H1 (cell line): ENCODE measurements around the gene LTB. TPM values are rescaled to one million over a fixed set of nuclear protein-coding genes. Genes with fewer than 3 reads are reported as not detected.

Experiments
- CTCF ChIA-PET: fragments of 300-600 bp; sonication (Branson Sonifier 250); formaldehyde crosslinking; loops from one replicate; lab custom pipeline; 2021; ENCODE audit not compliant: partially characterized antibody; lab: Charles Lee
- POLR2A ChIA-PET: fragments of 300-600 bp; sonication (Branson Sonifier 250); formaldehyde crosslinking; loops from one replicate; lab custom pipeline; 2021; ENCODE audit warnings: inconsistent platforms; ENCODE audit not compliant: partially characterized antibody; lab: Charles Lee
- DNase-seq, 2 experiments: peaks; one replicate each; pipeline versions ENCODE4 v3.0.0 to v3.0.0-alpha.2; 2010 to 2022; ENCODE audit warnings: low spot score in 2 of 2, low read depth in 1 of 2, mixed read lengths in 1 of 2
- FAIRE-seq: peaks from 2 replicates; lab custom pipeline; 2011; peaks lifted over from hg19 to GRCh38; lab: Jason Lieb, UNC
- H2AFZ ChIP-seq: 2 replicates; pipeline ENCODE4 v1.8.1; 2012; ENCODE audit warnings: low read length, inconsistent platforms
- H2AK5ac ChIP-seq: 2 replicates; pipeline ENCODE4 v1.6.1; 2013; ENCODE audit warnings: low read depth, low read length
- H2BK120ac ChIP-seq: replicated peaks from 2 replicates; pipeline ENCODE3; 2013; ENCODE audit warnings: low read depth, low read length, inconsistent platforms
- H2BK12ac ChIP-seq: 2 replicates; pipeline ENCODE4 v1.6.1; 2013; ENCODE audit warnings: low read depth, low read length
- H2BK15ac ChIP-seq: 2 replicates; pipeline ENCODE4 v1.6.1; 2013; ENCODE audit warnings: low read length
- H2BK20ac ChIP-seq: 2 replicates; pipeline ENCODE4 v1.6.1; 2013; ENCODE audit warnings: low read length
- H2BK5ac ChIP-seq: 2 replicates; pipeline ENCODE4 v1.6.1; 2013; ENCODE audit warnings: low read depth, low read length
- H3K14ac ChIP-seq: 2 replicates; pipeline ENCODE4 v1.6.1; 2013; ENCODE audit warnings: inconsistent platforms; ENCODE audit not compliant: insufficient read length
- H3K18ac ChIP-seq: 2 replicates; pipeline ENCODE4 v1.6.1; 2013; ENCODE audit warnings: low read length; ENCODE audit errors: extremely low read depth
- H3K23ac ChIP-seq: 2 replicates; pipeline ENCODE4 v1.6.1; 2013; ENCODE audit warnings: inconsistent platforms; ENCODE audit not compliant: insufficient read length
- H3K23me2 ChIP-seq: 2 replicates; pipeline ENCODE4 v1.6.1; 2013; ENCODE audit warnings: low read depth, low read length
- H3K27ac ChIP-seq: 2 replicates; pipeline ENCODE4 v1.6.1; 2011; ENCODE audit warnings: low read depth, low read length, inconsistent platforms
- H3K27me3 ChIP-seq, 4 experiments: replicated peaks in 1 of 4; 1 replicate in 1 of 4; 2 replicates in 3 of 4; pipeline versions ENCODE4 v1.6.1 to v1.8.1; 2011 to 2013; ENCODE audit warnings: low read length in 3 of 4, mild to moderate bottlenecking in 3 of 4, inconsistent platforms in 2 of 4, mixed read lengths in 2 of 4, moderate library complexity in 1 of 4; ENCODE audit not compliant: control insufficient read depth in 3 of 4, insufficient read depth in 3 of 4; ENCODE audit errors: extremely low read depth in 1 of 4
- H3K36me3 ChIP-seq, 4 experiments: 2 replicates each; pipeline versions ENCODE4 v1.6.1 to v1.8.1; 2011 to 2013; ENCODE audit warnings: mild to moderate bottlenecking in 4 of 4, low read length in 3 of 4, moderate library complexity in 2 of 4, control low read depth in 1 of 4, inconsistent platforms in 1 of 4; ENCODE audit not compliant: insufficient read depth in 4 of 4, control insufficient read depth in 2 of 4
- H3K4ac ChIP-seq: replicated peaks from 2 replicates; pipeline ENCODE3; 2013; ENCODE audit warnings: low read length, low read depth, mixed read lengths, inconsistent platforms; ENCODE audit not compliant: insufficient read length
- H3K4me1 ChIP-seq, 4 experiments: replicated peaks in 1 of 4; 1 replicate in 1 of 4; 2 replicates in 3 of 4; pipeline versions ENCODE4 v1.6.1 to v1.8.1; 2011 to 2013; ENCODE audit warnings: low read length in 3 of 4, inconsistent platforms in 2 of 4, mixed read lengths in 1 of 4; ENCODE audit not compliant: insufficient read depth in 4 of 4, control insufficient read depth in 3 of 4
- H3K4me2 ChIP-seq, 2 experiments: 2 replicates each; pipeline versions ENCODE4 v1.6.1 to v1.8.1; 2011 to 2013; ENCODE audit warnings: low read depth in 2 of 2, low read length in 2 of 2, control low read depth in 1 of 2, inconsistent platforms in 1 of 2, mild to moderate bottlenecking in 1 of 2; ENCODE audit not compliant: insufficient read depth in 1 of 2
- H3K4me3 ChIP-seq, 4 experiments: fragments of 200-600, 300-600 bp in 1 of 4; sonication (generic), shearing (Covaris generic), sonication (Bioruptor Twin) in 1 of 4; 2 replicates each; pipeline versions ENCODE4 v1.5.1 to v1.8.1; 2011 to 2016; ENCODE audit warnings: low read length in 4 of 4, low read depth in 3 of 4, control low read depth in 2 of 4, inconsistent platforms in 2 of 4, mild to moderate bottlenecking in 2 of 4, mixed read lengths in 1 of 4, moderate library complexity in 1 of 4; ENCODE audit not compliant: insufficient read depth in 2 of 4; ENCODE audit errors: extremely low read depth in 1 of 4
- H3K56ac ChIP-seq: replicated peaks from 2 replicates; pipeline ENCODE3; 2013; ENCODE audit warnings: low read depth, mild to moderate bottlenecking, mixed read lengths, low read length, inconsistent platforms; ENCODE audit not compliant: insufficient read length
- H3K79me1 ChIP-seq: 2 replicates; pipeline ENCODE4 v1.6.1; 2013; ENCODE audit warnings: low read depth, low read length, control low read depth
- H3K79me2 ChIP-seq, 2 experiments: 2 replicates each; pipeline versions ENCODE4 v1.6.1 to v1.8.1; 2012 to 2013; ENCODE audit warnings: low read length in 2 of 2, mild to moderate bottlenecking in 2 of 2, inconsistent platforms in 1 of 2; ENCODE audit not compliant: insufficient read depth in 2 of 2, control insufficient read depth in 1 of 2
- H3K9ac ChIP-seq, 4 experiments: replicated peaks in 1 of 4; 1 replicate in 1 of 4; 2 replicates in 3 of 4; pipeline versions ENCODE4 v1.6.1 to v1.8.1; 2011 to 2013; ENCODE audit warnings: low read depth in 3 of 4, low read length in 3 of 4, control low read depth in 2 of 4, mild to moderate bottlenecking in 2 of 4, moderate library complexity in 2 of 4, inconsistent platforms in 1 of 4; ENCODE audit errors: extremely low read depth in 1 of 4
- H3K9me3 ChIP-seq, 2 experiments: 2 replicates each; pipeline versions ENCODE4 v1.6.1 to v1.8.1; 2012 to 2013; ENCODE audit warnings: mild to moderate bottlenecking in 2 of 2, moderate library complexity in 2 of 2, control low read depth in 1 of 2, inconsistent platforms in 1 of 2, low read depth in 1 of 2, low read length in 1 of 2, mixed read lengths in 1 of 2; ENCODE audit not compliant: insufficient read depth in 2 of 2
- H4K20me1 ChIP-seq, 2 experiments: replicated peaks in 1 of 2; 2 replicates each; pipeline versions ENCODE3 to v1.8.1; 2011 to 2013; ENCODE audit warnings: inconsistent platforms in 2 of 2, low read length in 2 of 2, mild to moderate bottlenecking in 1 of 2; ENCODE audit not compliant: insufficient read depth in 2 of 2, control insufficient read depth in 1 of 2
- H4K5ac ChIP-seq: 2 replicates; pipeline ENCODE4 v1.6.1; 2013; ENCODE audit warnings: low read length, low read depth, mixed read lengths, inconsistent platforms; ENCODE audit not compliant: insufficient read length
- H4K8ac ChIP-seq: 2 replicates; pipeline ENCODE4 v1.8.0; 2013; ENCODE audit warnings: mild to moderate bottlenecking, moderate library complexity, low read length, inconsistent platforms; ENCODE audit not compliant: insufficient read depth; ENCODE audit errors: extremely low read depth
- H4K91ac ChIP-seq: replicated peaks from 2 replicates; pipeline ENCODE3; 2013; ENCODE audit warnings: low read length, mixed read lengths, inconsistent platforms; ENCODE audit not compliant: insufficient read length
- ASH2L ChIP-seq: fragments of 200-600, 300-600 bp; sonication (generic); IDR thresholded peaks from one replicate; pipeline ENCODE4 v1.7.1; 2017; ENCODE audit warnings: low read length
- CHD2 ChIP-seq: IDR thresholded peaks from 2 replicates; pipeline ENCODE4 v1.6.1; 2012; ENCODE audit warnings: low read length, improper control_type of control experiment
- CTBP2 ChIP-seq: IDR thresholded peaks from 2 replicates; pipeline ENCODE4 v1.7.0; 2011; ENCODE audit warnings: borderline replicate concordance, mild to moderate bottlenecking, moderate library complexity, mixed read lengths, low read length; ENCODE audit not compliant: insufficient read depth, insufficient read length
- KDM1A ChIP-seq: fragments of 200-600, 300-600 bp; sonication (generic); IDR thresholded peaks from 2 replicates; pipeline ENCODE4 v1.7.1; 2016; ENCODE audit warnings: mild to moderate bottlenecking, low read length, borderline replicate concordance
- RAD21 ChIP-seq, 2 experiments: IDR thresholded peaks in 1 of 2; conservative IDR thresholded peaks in 1 of 2; 2 replicates each; pipeline ENCODE4 v1.6.1; 2011; ENCODE audit warnings: low read depth in 2 of 2, low read length in 2 of 2, improper control_type of control experiment in 1 of 2, inconsistent platforms in 1 of 2, mild to moderate bottlenecking in 1 of 2, moderate library complexity in 1 of 2
- RXRA ChIP-seq: IDR thresholded peaks from 2 replicates; pipeline ENCODE4 v1.6.1; 2011; ENCODE audit warnings: low read depth, mild to moderate bottlenecking, low read length, moderate library complexity; ENCODE audit not compliant: insufficient read depth
- SAP30 ChIP-seq: fragments of 300-600 bp; sonication (generic); IDR thresholded peaks from 2 replicates; pipeline ENCODE4 v1.7.1; 2012; ENCODE audit warnings: low read length, moderate library complexity, mild to moderate bottlenecking, inconsistent platforms; ENCODE audit not compliant: insufficient read depth, insufficient replicate concordance
- SIN3A ChIP-seq, 2 experiments: IDR thresholded peaks in 1 of 2; conservative IDR thresholded peaks in 1 of 2; 2 replicates each; pipeline ENCODE4 v1.6.1; 2011 to 2012; ENCODE audit warnings: low read length in 2 of 2, improper control_type of control experiment in 1 of 2, low read depth in 1 of 2, mild to moderate bottlenecking in 1 of 2
- SIX5 ChIP-seq: IDR thresholded peaks from 2 replicates; pipeline ENCODE4 v1.6.1; 2011; ENCODE audit warnings: mild to moderate bottlenecking, low read depth, low read length
- YY1 ChIP-seq: IDR thresholded peaks from 2 replicates; pipeline ENCODE4 v1.6.1; 2011; ENCODE audit warnings: low read depth, mild to moderate bottlenecking, low read length
- WGBS, 2 experiments: shearing (Covaris generic) in 1 of 2; methylation state at CpG; one replicate each; pipeline versions ENCODE4 v1.1.6 to v1.1.7; 2013 to 2015; ENCODE audit warnings: low lambda C conversion rate in 2 of 2, mixed read lengths in 2 of 2, inconsistent platforms in 1 of 2, low coverage in 1 of 2, missing lambda C conversion rate in 1 of 2; ENCODE audit not compliant: insufficient replicate concordance in 2 of 2, insufficient coverage in 1 of 2, insufficient read length in 1 of 2; ENCODE audit errors: extremely low coverage in 1 of 2, missing lambda C conversion rate in 1 of 2; 5-methylcytosine and 5-hydroxymethylcytosine counted together
- polyA plus RNA-seq, 7 experiments: library from polyadenylated mRNA; depleted of rRNA in 3 of 7; stranded (reverse) in 5 of 7; unstranded in 2 of 7; fragments of >200 nt in 5 of 7; fragments of 200-250 nt in 2 of 7; gene quantifications; 1 replicate in 5 of 7; 2 replicates in 1 of 7; 4 replicates in 1 of 7; pipeline versions ENCODE4 v1.2.1 to v1.2.3, GENCODE V29; 2011 to 2013; ENCODE audit warnings: missing spikeins in 2 of 7, mixed read lengths in 2 of 7
- total RNA-seq: library from RNA; stranded (reverse); fragmentation: NEBNext Ultra II Directional; extraction: Animal tissue kit (Norgen Biotek cat#: 25700); gene quantifications from 2 replicates; pipeline ENCODE4 v1.2.1, GENCODE V29; 2021

Gene LTB
- total and polyA plus RNA-seq, 2 of the 8 experiments (the other 6 are each of a cell fraction or from before 2014, with no cell fraction given), result 0.43 to 0.47 TPM

DNA sequence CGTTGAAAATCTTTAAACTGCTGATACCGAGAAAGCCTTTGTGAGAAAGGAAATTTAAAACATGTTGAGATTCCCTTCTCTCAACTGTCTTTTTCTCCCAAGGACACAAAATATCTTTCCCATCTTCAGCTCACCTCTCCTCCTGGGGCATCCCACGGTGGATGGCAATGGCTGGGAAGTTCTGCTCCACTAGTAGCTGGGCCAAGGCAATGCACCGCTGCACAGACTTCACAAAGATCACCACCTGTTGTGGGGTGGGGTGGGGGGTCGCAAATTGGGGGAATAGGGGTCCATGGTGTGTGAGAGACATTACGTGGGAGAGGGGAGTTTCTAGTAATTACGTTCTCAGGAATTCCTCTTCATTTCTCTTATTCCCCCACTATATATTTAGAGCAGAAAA is 51.1 kb downstream of the LTB start:
- Histone ChIP-seq H3K4me3 (no peak overlapping the region), H4K5ac (no peak overlapping the region), H3K4me1 (peaks cover 1 to 5% (median 4%) of the 10 kb centered on the region in 4 experiments; a peak in 4 of 7 replicates), H3K4ac (no peak overlapping the region), H2BK120ac (no peak overlapping the region), H4K20me1 (peaks cover 29 to 41% of the 10 kb centered on the region in 2 experiments), H2BK5ac (no peak overlapping the region), H4K8ac (no peak overlapping the region), H2AFZ (no peak overlapping the region), H3K27me3 (no peaks in the 10 kb centered on the region), H3K4me2 (no peak overlapping the region), H2BK20ac (no peak overlapping the region), H2BK15ac (no peak overlapping the region), H3K9me3 (no peaks in the 10 kb centered on the region), H3K23ac (no peak overlapping the region), H4K91ac (no peak overlapping the region), H3K23me2 (no peaks in the 10 kb centered on the region), H3K56ac (no peak overlapping the region), H2AK5ac (no peak overlapping the region), H2BK12ac (no peak overlapping the region), H3K79me2 (peaks cover 0 to 19% of the 10 kb centered on the region in 2 experiments; a peak in 2 of 4 replicates), H3K79me1 (peaks cover 10% of the 10 kb centered on the region; the same call in 1 of the 2 replicates), H3K27ac (no peak overlapping the region), H3K36me3 (peaks cover 54 to 70% (median 61%) of the 10 kb centered on the region in 4 experiments), H3K9ac (no peak overlapping the region), H3K18ac (no peak overlapping the region), H3K14ac (no peak overlapping the region)
- no peak for TF ChIP-seq RXRA
- TF ChIP-seq CTBP2, result no peak
- no peak for TF ChIP-seq SIX5
- TF ChIP-seq RAD21 (IDR thresholded peaks at IDR 0.05 in 1 of 2, conservative IDR thresholded peaks at IDR 0.05 in 1 of 2; ENCODE audit: low read depth in 2 of 2, low read length in 2 of 2), result no peak
- no peak for TF ChIP-seq SAP30
- no peak for TF ChIP-seq ASH2L
- TF ChIP-seq KDM1A, result no peak
- no peak for TF ChIP-seq CHD2
- no peak for TF ChIP-seq SIN3A (conservative IDR thresholded peaks at IDR 0.05 in 1 of 2, IDR thresholded peaks at IDR 0.05 in 1 of 2; ENCODE audit: low read depth in 1 of 2, low read length in 2 of 2)
- TF ChIP-seq YY1, result no peak
- DNase-seq, result no peak
- ChIA-PET CTCF (interaction anchor here (1.4 to 1.8 kb wide), 4 partner anchors 15 to 67 kb away, joined by 3 to 6 read pairs (median 4); partner anchors contain the start of gene ATP6V1G2), POLR2A (interaction anchor here (0.9 to 18.4 kb wide), 21 partner anchors 8 to 359 kb away, joined by 3 to 428 read pairs (median 5); partner anchors contain the start of genes ATP6V1G2, BAG6, DDX39B and NFKBIL1)
- FAIRE-seq, result no peak
- WGBS, 2 experiments, result 91% methylated on average over 7 of the region's 7 CpGs; no CpG with 5 or more reads in 1 of the 2 experiments
